HG03139 (cell line): ENCODE measurements around the gene C4orf50.
"Not testable (repeated sequence)": the region's sequence is repeated elsewhere in the genome, so short reads cannot be mapped to it uniquely, and the experiment has no call there.

Experiments
- ATAC-seq: cut with Tn5 transposase; IDR thresholded peaks from one replicate; pipeline ENCODE4 v1.9.1; 2021; ENCODE audit not compliant: unreplicated experiment

C4orf50 gene

GRCh38 chr4:5952975-5953951 lies 65.0 kb downstream of the C4orf50 start:
- ATAC-seq, result no peak

GRCh38 chr4:5952286-5952974 lies 65.8 kb downstream of the C4orf50 start:
- ATAC-seq, result no peak

GRCh38 chr4:5946653-5947052 lies 71.6 kb downstream of the C4orf50 start:
- ATAC-seq, result not testable (repeated sequence)

- no peak for ATAC-seq
These were observed 72.3 kb downstream of the C4orf50 start for GRCh38 chr4:5945936-5946335.

GRCh38 chr4:5945171-5945570 lies 73.1 kb downstream of the C4orf50 start:
- ATAC-seq, result no peak

GRCh38 chr4:5943561-5943960 lies 74.7 kb downstream of the C4orf50 start:
- ATAC-seq, result no peak

GRCh38 chr4:5942947-5943346 lies 75.3 kb downstream of the C4orf50 start:
- ATAC-seq, result no peak

- no peak for ATAC-seq
These were observed 76.6 kb downstream of the C4orf50 start for GRCh38 chr4:5941601-5942000.

GRCh38 chr4:5940470-5941203 lies 77.6 kb downstream of the C4orf50 start:
- ATAC-seq, result no peak

- no peak for ATAC-seq
These were observed 84.0 kb downstream of the C4orf50 start for GRCh38 chr4:5933996-5934831.

GRCh38 chr4:5933116-5933515 lies 85.1 kb downstream of the C4orf50 start:
- ATAC-seq, result no peak

GRCh38 chr4:5932035-5932568 lies 86.1 kb downstream of the C4orf50 start:
- ATAC-seq, result no peak

GRCh38 chr4:5931526-5931925 lies 86.7 kb downstream of the C4orf50 start:
- no peak for ATAC-seq

GRCh38 chr4:5930876-5931275 lies 87.4 kb downstream of the C4orf50 start:
- ATAC-seq, result no peak

GRCh38 chr4:5930456-5930855 lies 87.8 kb downstream of the C4orf50 start:
- no peak for ATAC-seq

- ATAC-seq, result no peak
These were observed 89.3 kb downstream of the C4orf50 start for GRCh38 chr4:5928844-5929420.

- no peak for ATAC-seq
These were observed 90.0 kb downstream of the C4orf50 start for GRCh38 chr4:5928274-5928673.

GRCh38 chr4:5927747-5928146 lies 90.5 kb downstream of the C4orf50 start:
- no peak for ATAC-seq

GRCh38 chr4:5927116-5927515 lies 91.1 kb downstream of the C4orf50 start:
- no peak for ATAC-seq

- no peak for ATAC-seq
These were observed 91.6 kb downstream of the C4orf50 start for GRCh38 chr4:5926598-5926997.
